ENCODE data around the gene C14orf93.

- TF ChIP-seq POLR2A (IDR thresholded peaks at IDR 0.05) (no peak), CTCF (IDR thresholded peaks at IDR 0.05) (no peak)
Observed at GRCh38 chr14:23024612-23025075, 14.7 kb upstream of the C14orf93 start.

All from uterus (tissue), 2 donors.